Left ventricle myocardium inferior (tissue), 1 donor: ENCODE measurements around the gene CORO6. TPM values are rescaled to one million over a fixed set of nuclear protein-coding genes. Genes with fewer than 3 reads are reported as not detected.

ENCODE experiments used
- DNase-seq: peaks from one replicate; pipeline ENCODE4 v3.0.0-alpha.2; 2020
- H3K27ac ChIP-seq: fragments of 200-600 bp; replicated peaks from 2 replicates; pipeline ENCODE4 v1.8.0; 2021
- H3K27me3 ChIP-seq: fragments of 200-600 bp; 2 replicates; pipeline ENCODE4 v1.8.0; 2021; ENCODE audit warnings: low read depth
- H3K36me3 ChIP-seq: fragments of 200-600 bp; 2 replicates; pipeline ENCODE4 v1.8.0; 2021
- H3K4me1 ChIP-seq: fragments of 200-600 bp; 2 replicates; pipeline ENCODE4 v1.8.0; 2021
- H3K4me3 ChIP-seq: fragments of 200-600 bp; 2 replicates; pipeline ENCODE4 v1.8.0; 2021; ENCODE audit warnings: mild to moderate bottlenecking, moderate library complexity
- H3K9me3 ChIP-seq: fragments of 200-600 bp; replicated peaks from 2 replicates; pipeline ENCODE4 v1.8.0; 2021
- intact Hi-C: fragments of 100-400 bp; cut with micrococcal nuclease; formaldehyde crosslinking; loops from one replicate; pipeline ENCODE4 v1.11.0; 2022
- total RNA-seq: library from RNA; stranded (reverse); fragmentation: NEBNext Ultra II Directional; extraction: Animal tissue kit (Norgen Biotek cat#: 25700); gene quantifications from one replicate; pipeline ENCODE4 v1.2.1, GENCODE V29; 2021
- TF ChIP-seq, protein P1 (sequence below): fragments of 200-600 bp; IDR thresholded peaks from 2 replicates; pipeline ENCODE4 v1.8.0; 2021; ENCODE audit warnings: antibody characterized with exemption, mild to moderate bottlenecking, borderline replicate concordance
- donor health status: DM: no; HTN: yes; CAD: no; lungs with severe emphysema.

Gene CORO6
- total RNA-seq, 1 donor from 2014 or later, result 101 TPM

DNA sequence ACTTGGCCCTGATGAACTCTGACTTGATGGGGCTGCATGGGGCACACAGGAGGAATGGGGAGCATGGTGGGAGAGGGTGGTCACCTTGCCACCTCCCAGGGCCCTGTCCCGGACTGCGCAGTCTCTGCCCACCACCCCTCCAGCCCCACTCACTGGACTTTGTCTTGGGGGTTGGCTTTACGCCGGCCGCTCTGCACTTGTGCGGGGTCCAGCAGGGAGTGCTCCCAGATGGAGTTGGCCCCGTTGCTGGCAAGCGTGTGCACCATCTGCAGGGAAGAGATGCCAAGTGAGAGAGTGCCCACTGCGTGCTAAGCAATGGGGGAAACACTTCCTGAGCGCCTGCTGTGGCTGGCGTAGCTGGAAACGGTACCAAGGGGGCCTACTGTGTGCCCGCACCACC is 39.9 kb downstream of the CORO6 start:
- H3K27ac ChIP-seq, result peak overlapping the region; percentile 93
- H3K9me3 ChIP-seq, result no peaks in the 10 kb centered on the region
- no peak for DNase-seq
- no peak overlapping the region for H3K4me3 ChIP-seq
- peaks cover 54% of the 10 kb centered on the region for H3K36me3 ChIP-seq
- H3K27me3 ChIP-seq, result no peaks in the 10 kb centered on the region
- intact Hi-C loops, result no loop called here
- TF ChIP-seq, protein P1, sequence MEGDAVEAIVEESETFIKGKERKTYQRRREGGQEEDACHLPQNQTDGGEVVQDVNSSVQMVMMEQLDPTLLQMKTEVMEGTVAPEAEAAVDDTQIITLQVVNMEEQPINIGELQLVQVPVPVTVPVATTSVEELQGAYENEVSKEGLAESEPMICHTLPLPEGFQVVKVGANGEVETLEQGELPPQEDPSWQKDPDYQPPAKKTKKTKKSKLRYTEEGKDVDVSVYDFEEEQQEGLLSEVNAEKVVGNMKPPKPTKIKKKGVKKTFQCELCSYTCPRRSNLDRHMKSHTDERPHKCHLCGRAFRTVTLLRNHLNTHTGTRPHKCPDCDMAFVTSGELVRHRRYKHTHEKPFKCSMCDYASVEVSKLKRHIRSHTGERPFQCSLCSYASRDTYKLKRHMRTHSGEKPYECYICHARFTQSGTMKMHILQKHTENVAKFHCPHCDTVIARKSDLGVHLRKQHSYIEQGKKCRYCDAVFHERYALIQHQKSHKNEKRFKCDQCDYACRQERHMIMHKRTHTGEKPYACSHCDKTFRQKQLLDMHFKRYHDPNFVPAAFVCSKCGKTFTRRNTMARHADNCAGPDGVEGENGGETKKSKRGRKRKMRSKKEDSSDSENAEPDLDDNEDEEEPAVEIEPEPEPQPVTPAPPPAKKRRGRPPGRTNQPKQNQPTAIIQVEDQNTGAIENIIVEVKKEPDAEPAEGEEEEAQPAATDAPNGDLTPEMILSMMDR, result no peak
- H3K4me1 ChIP-seq, result peaks cover 67% of the 10 kb centered on the region

DNA sequence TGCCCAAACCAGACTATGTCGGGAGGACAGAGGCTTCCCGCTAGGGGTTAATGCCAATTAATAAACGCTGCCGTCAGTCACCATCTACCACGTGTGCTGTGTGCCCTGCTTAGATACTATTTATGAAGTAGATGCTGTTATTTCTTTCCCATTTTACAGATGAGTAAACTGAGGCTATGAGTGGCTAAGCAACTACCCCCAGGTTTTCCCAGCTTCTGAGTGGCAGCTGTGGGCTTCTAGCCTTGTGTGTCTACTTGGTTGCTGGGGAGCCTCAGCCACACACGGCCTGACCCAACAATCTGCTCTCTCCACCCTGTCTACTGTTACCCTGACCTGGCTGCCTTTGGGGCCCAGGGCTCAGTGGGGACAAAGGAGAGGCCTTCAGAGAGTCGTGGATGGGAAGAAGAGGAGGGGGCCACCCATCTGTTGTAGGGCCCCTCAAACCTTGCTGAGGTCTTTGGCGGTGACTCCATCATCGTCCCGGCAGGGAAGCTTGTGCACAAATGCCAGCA is 40.4 kb downstream of the CORO6 start:
- peaks cover 64% of the 10 kb centered on the region for H3K4me1 ChIP-seq
- intact Hi-C loops, result no loop called here
- H3K27ac ChIP-seq, result peak overlapping the region; percentile 5

GRCh38 chr17:29581583-29582253 is 41.0 kb downstream of the CORO6 start:
- peak; percentile 14 for DNase-seq
- Histone ChIP-seq H3K4me1 (peaks cover 58% of the 10 kb centered on the region), H3K36me3 (peaks cover 64% of the 10 kb centered on the region), H3K27me3 (no peaks in the 10 kb centered on the region), H3K9me3 (no peaks in the 10 kb centered on the region), H3K4me3 (no peak overlapping the region), H3K27ac (no peak overlapping the region)
- intact Hi-C loops, result no loop called here
- TF ChIP-seq, protein P1, result no peak

More for the DNA sequence above, 40.4 kb downstream of the CORO6 start:
- H3K36me3 ChIP-seq, result peaks cover 58% of the 10 kb centered on the region
- no peaks in the 10 kb centered on the region for H3K9me3 ChIP-seq
- no peak for DNase-seq
- no peaks in the 10 kb centered on the region for H3K27me3 ChIP-seq
- TF ChIP-seq, protein P1, result no peak
- no peak overlapping the region for H3K4me3 ChIP-seq

- Histone ChIP-seq H3K4me1 (peaks cover 43% of the 10 kb centered on the region), H3K27me3 (no peaks in the 10 kb centered on the region), H3K36me3 (peaks cover 80% of the 10 kb centered on the region), H3K9me3 (no peaks in the 10 kb centered on the region), H3K4me3 (no peak overlapping the region), H3K27ac (peak overlapping the region; percentile 39)
- DNase-seq, result peak; percentile 82
- TF ChIP-seq, protein P1, result peak; percentile 93
- intact Hi-C loops, result no loop called here
Measured at GRCh38 chr17:29579866-29580771, 42.6 kb downstream of the CORO6 start.

GRCh38 chr17:29578626-29579485 is 43.9 kb downstream of the CORO6 start:
- H3K4me1 ChIP-seq, result peaks cover 30% of the 10 kb centered on the region
- no peak for DNase-seq
- intact Hi-C loops, result no loop called here
- TF ChIP-seq, protein P1, result no peak
- no peaks in the 10 kb centered on the region for H3K9me3 ChIP-seq
- H3K36me3 ChIP-seq, result peaks cover 92% of the 10 kb centered on the region
- H3K4me3 ChIP-seq, result no peak overlapping the region
- no peaks in the 10 kb centered on the region for H3K27me3 ChIP-seq
- no peak overlapping the region for H3K27ac ChIP-seq
